ENCODE measurements around the gene ALG14.
A peak's percentile ranks its signal among the peaks of the same experiment; 100 is the strongest.
"Not testable (repeated sequence)": the region's sequence is repeated elsewhere in the genome, so short reads cannot be mapped to it uniquely, and the experiment has no call there.

Gene ALG14

GRCh38 chr1:95096218-95096841, 23.6 kb upstream of the ALG14 start:
- TF ChIP-seq POLR2A (IDR thresholded peaks at IDR 0.05; ENCODE audit: low read depth, low read length) = no peak
- FAIRE-seq (no peak), DNase-seq (ENCODE audit: insufficient read length, low spot score) (no peak)

- TF ChIP-seq POLR2A (IDR thresholded peaks at IDR 0.05; ENCODE audit: low read depth, low read length) = no peak
- no peak for DNase-seq (ENCODE audit: insufficient read length, low spot score)
- FAIRE-seq = peak; percentile 85
These were observed 23.1 kb upstream of the ALG14 start for GRCh38 chr1:95095833-95096217.

- no peak for DNase-seq (ENCODE audit: insufficient read length, low spot score)
- TF ChIP-seq POLR2A (IDR thresholded peaks at IDR 0.05; ENCODE audit: low read depth, low read length) = no peak
- peak; percentile 20 for FAIRE-seq
These were observed 22.2 kb upstream of the ALG14 start for GRCh38 chr1:95094923-95095322.

GRCh38 chr1:95093296-95093695, 20.5 kb upstream of the ALG14 start:
- no peak for DNase-seq (ENCODE audit: insufficient read length, low spot score)
- TF ChIP-seq POLR2A (IDR thresholded peaks at IDR 0.05; ENCODE audit: low read depth, low read length) = no peak
- FAIRE-seq = no peak

GRCh38 chr1:95092891-95093290, 20.1 kb upstream of the ALG14 start:
- not testable (repeated sequence) for DNase-seq (ENCODE audit: insufficient read length, low spot score); FAIRE-seq

- not testable (repeated sequence) for FAIRE-seq; DNase-seq (ENCODE audit: insufficient read length, low spot score)
These were observed 18.5 kb upstream of the ALG14 start for GRCh38 chr1:95091290-95091689.

- FAIRE-seq (no peak), DNase-seq (ENCODE audit: insufficient read length, low spot score) (no peak)
- TF ChIP-seq POLR2A (IDR thresholded peaks at IDR 0.05; ENCODE audit: low read depth, low read length) = no peak
These were observed 17.0 kb upstream of the ALG14 start for GRCh38 chr1:95089650-95090287.

GRCh38 chr1:95088303-95088702, 15.6 kb upstream of the ALG14 start:
- DNase-seq (ENCODE audit: insufficient read length, low spot score) (no peak), FAIRE-seq (no peak)
- TF ChIP-seq POLR2A (IDR thresholded peaks at IDR 0.05; ENCODE audit: low read depth, low read length) = no peak

- FAIRE-seq = peak; percentile 96
- no peak for TF ChIP-seq POLR2A (IDR thresholded peaks at IDR 0.05; ENCODE audit: low read depth, low read length)
- peak; percentile 65 for DNase-seq (ENCODE audit: insufficient read length, low spot score)
These were observed 14.3 kb upstream of the ALG14 start for GRCh38 chr1:95086949-95087533.

GRCh38 chr1:95085376-95085775, 12.6 kb upstream of the ALG14 start:
- FAIRE-seq (no peak), DNase-seq (ENCODE audit: insufficient read length, low spot score) (no peak)
- TF ChIP-seq POLR2A (IDR thresholded peaks at IDR 0.05; ENCODE audit: low read depth, low read length) = no peak

- DNase-seq (ENCODE audit: insufficient read length, low spot score) (no peak), FAIRE-seq (peak; percentile 57)
- TF ChIP-seq POLR2A (IDR thresholded peaks at IDR 0.05; ENCODE audit: low read depth, low read length) = no peak
These were observed 11.8 kb upstream of the ALG14 start for GRCh38 chr1:95084317-95085176.

- FAIRE-seq (no peak), DNase-seq (ENCODE audit: insufficient read length, low spot score) (no peak)
- TF ChIP-seq POLR2A (IDR thresholded peaks at IDR 0.05; ENCODE audit: low read depth, low read length) = no peak
These were observed 8.1 kb upstream of the ALG14 start for GRCh38 chr1:95080879-95081278.

GRCh38 chr1:95080446-95080845, 7.7 kb upstream of the ALG14 start:
- DNase-seq (ENCODE audit: insufficient read length, low spot score) (no peak), FAIRE-seq (no peak)

GRCh38 chr1:95076034-95076433, 3.3 kb upstream of the ALG14 start:
- no peak for TF ChIP-seq POLR2A (IDR thresholded peaks at IDR 0.05; ENCODE audit: low read depth, low read length)
- DNase-seq (ENCODE audit: insufficient read length, low spot score) (no peak), FAIRE-seq (no peak)

More at GRCh38 chr1:95080446-95080845, 7.7 kb upstream of the ALG14 start:
- no peak for TF ChIP-seq POLR2A (IDR thresholded peaks at IDR 0.05; ENCODE audit: low read depth, low read length)

All from H54 (cell line).